ENCODE measurements around the gene SMAD2.

DNA sequence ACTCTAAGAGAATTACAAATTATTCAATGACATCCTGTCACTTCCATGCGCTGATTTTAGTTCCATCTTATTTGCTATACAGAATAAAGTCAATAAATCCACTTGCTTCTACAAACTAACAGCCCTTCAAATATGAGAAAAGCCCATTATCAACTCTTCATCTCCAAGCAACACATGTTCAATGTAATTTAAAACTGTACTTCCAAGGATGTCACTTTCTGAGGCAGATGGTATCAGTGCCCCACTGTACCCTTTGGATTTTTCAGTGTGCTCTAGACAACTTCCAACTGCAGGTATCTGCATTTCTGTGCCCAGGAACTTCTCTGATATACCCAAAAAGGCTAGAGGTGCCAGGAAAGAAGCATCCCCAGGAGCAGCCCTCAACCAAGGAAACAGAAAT lies 87.6 kb downstream of the SMAD2 start:
- TF ChIP-seq, protein P1, sequence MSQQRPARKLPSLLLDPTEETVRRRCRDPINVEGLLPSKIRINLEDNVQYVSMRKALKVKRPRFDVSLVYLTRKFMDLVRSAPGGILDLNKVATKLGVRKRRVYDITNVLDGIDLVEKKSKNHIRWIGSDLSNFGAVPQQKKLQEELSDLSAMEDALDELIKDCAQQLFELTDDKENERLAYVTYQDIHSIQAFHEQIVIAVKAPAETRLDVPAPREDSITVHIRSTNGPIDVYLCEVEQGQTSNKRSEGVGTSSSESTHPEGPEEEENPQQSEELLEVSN (IDR thresholded peaks at IDR 0.05), result no peak
- TF ChIP-seq, protein P2, sequence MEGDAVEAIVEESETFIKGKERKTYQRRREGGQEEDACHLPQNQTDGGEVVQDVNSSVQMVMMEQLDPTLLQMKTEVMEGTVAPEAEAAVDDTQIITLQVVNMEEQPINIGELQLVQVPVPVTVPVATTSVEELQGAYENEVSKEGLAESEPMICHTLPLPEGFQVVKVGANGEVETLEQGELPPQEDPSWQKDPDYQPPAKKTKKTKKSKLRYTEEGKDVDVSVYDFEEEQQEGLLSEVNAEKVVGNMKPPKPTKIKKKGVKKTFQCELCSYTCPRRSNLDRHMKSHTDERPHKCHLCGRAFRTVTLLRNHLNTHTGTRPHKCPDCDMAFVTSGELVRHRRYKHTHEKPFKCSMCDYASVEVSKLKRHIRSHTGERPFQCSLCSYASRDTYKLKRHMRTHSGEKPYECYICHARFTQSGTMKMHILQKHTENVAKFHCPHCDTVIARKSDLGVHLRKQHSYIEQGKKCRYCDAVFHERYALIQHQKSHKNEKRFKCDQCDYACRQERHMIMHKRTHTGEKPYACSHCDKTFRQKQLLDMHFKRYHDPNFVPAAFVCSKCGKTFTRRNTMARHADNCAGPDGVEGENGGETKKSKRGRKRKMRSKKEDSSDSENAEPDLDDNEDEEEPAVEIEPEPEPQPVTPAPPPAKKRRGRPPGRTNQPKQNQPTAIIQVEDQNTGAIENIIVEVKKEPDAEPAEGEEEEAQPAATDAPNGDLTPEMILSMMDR (IDR thresholded peaks at IDR 0.05; ENCODE audit: control extremely low read depth in 1 of 3, insufficient read depth in 1 of 3, low read depth in 1 of 3, low read length in 3 of 3), result no peak
- TF ChIP-seq, protein P3, sequence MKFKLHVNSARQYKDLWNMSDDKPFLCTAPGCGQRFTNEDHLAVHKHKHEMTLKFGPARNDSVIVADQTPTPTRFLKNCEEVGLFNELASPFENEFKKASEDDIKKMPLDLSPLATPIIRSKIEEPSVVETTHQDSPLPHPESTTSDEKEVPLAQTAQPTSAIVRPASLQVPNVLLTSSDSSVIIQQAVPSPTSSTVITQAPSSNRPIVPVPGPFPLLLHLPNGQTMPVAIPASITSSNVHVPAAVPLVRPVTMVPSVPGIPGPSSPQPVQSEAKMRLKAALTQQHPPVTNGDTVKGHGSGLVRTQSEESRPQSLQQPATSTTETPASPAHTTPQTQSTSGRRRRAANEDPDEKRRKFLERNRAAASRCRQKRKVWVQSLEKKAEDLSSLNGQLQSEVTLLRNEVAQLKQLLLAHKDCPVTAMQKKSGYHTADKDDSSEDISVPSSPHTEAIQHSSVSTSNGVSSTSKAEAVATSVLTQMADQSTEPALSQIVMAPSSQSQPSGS (IDR thresholded peaks at IDR 0.05; ENCODE audit: low read length), result no peak
- TF ChIP-seq, protein P4, sequence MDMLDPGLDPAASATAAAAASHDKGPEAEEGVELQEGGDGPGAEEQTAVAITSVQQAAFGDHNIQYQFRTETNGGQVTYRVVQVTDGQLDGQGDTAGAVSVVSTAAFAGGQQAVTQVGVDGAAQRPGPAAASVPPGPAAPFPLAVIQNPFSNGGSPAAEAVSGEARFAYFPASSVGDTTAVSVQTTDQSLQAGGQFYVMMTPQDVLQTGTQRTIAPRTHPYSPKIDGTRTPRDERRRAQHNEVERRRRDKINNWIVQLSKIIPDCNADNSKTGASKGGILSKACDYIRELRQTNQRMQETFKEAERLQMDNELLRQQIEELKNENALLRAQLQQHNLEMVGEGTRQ (IDR thresholded peaks at IDR 0.05; ENCODE audit: low read length), result no peak
- TF ChIP-seq EZH2 (IDR thresholded peaks at IDR 0.05; ENCODE audit: low read depth, low read length, severe bottlenecking) (no peak), SIN3A (conservative IDR thresholded peaks at IDR 0.05 in 1 of 2, IDR thresholded peaks at IDR 0.05 in 1 of 2; ENCODE audit: low read depth in 1 of 2, low read length in 2 of 2) (no peak), SP4 (IDR thresholded peaks at IDR 0.05; ENCODE audit: low read length) (no peak), POLR2A (IDR thresholded peaks at IDR 0.05; ENCODE audit: control extremely low read depth in 1 of 2, low read depth in 2 of 2, low read length in 2 of 2) (no peak), BCL11A (IDR thresholded peaks at IDR 0.05; ENCODE audit: low read depth in 2 of 2, low read length in 2 of 2) (no peak), EP300 (IDR thresholded peaks at IDR 0.05; ENCODE audit: borderline replicate concordance in 1 of 2, low read depth in 2 of 2, low read length in 2 of 2) (no peak), POLR2AphosphoS5 (IDR thresholded peaks at IDR 0.05; ENCODE audit: low read depth, low read length) (no peak)
